ENCODE data around the gene AKAP1. TPM values are rescaled to one million over a fixed set of nuclear protein-coding genes. Genes with fewer than 3 reads are reported as not detected.

The AKAP1 gene
- total RNA-seq, 1 experiment from 2014 or later, result 34.9 TPM

GRCh38 chr17:57084361-57084801 lies 665 bp upstream of the AKAP1 start:
- Histone ChIP-seq H2AFZ (peak overlapping the region; percentile 99), H3K36me3 (ENCODE audit: low read depth) (no peaks in the 10 kb centered on the region), H3K27ac (peak overlapping the region; percentile 64), H3K9me3 (ENCODE audit: insufficient read depth, low read depth) (no peaks in the 10 kb centered on the region), H3K4me1 (replicated peaks; ENCODE audit: insufficient read depth) (peaks cover 22% of the 10 kb centered on the region), H3K4me2 (peak overlapping the region; percentile 97), H4K20me1 (ENCODE audit: insufficient read depth) (peaks cover 21% of the 10 kb centered on the region), H3K9me2 (ENCODE audit: insufficient read depth) (no peaks in the 10 kb centered on the region), H3F3A (ENCODE audit: insufficient read depth, low read depth) (peaks cover 11% of the 10 kb centered on the region; the same call in 1 of the 2 replicates), H3K79me2 (ENCODE audit: low read depth) (peaks cover 46% of the 10 kb centered on the region), H3K4me3 (peak overlapping the region; percentile 91), H3K27me3 (ENCODE audit: insufficient read depth, low read depth) (no peaks in the 10 kb centered on the region)
- intact Hi-C loops (cut with micrococcal nuclease; ENCODE audit: unreplicated experiment), result loop anchor here (10.0 kb wide), 1 partner anchor 390 kb away; no protein-coding TSS in a partner anchor
- TF ChIP-seq CTCF (conservative IDR thresholded peaks at IDR 0.05), result no peak
- BruUV-seq (replicated peaks), result TSS peak; percentile 84
- DNase-seq, result peak in 1 of 2 experiments; percentile 55
- POLR2A ChIA-PET (ENCODE audit: unreplicated experiment), result no interaction called here
- CTCF ChIA-PET, result interaction anchor here (0.6 to 1.0 kb wide), 2 partner anchors 37 to 74 kb away, joined by 3 read pairs; no protein-coding TSS in a partner anchor

DNA sequence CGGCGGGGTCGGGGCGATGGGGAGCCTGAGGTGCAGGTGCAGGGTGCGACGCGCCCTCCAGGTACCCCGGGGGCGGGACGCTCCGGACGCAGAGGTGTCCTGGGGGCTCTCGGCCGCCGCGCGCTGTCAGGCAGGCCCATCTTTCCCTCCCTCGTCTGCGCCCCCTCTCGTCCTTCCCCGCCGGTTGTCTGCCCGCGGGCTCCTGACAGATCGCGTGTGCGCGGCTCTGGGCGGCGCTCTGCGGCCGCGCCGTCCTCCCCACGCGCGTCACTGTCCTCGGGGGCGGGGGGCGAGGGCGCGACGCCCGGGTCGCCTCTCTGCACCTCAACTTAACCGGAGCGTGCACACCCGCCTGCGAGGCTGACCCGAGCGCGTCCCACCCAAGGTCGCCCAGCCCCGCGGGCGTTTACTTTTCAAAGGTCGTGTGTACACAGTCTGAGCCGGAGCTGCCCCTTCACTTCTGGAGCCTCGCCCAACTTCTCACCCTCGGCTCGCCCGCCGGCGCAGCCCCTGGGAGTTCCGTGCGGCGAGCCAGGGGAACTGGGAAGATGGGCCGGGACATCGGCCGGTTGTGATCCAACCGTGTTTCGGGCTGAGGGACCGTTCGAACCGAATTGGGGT lies 512 bp downstream of the AKAP1 start:
- peaks cover 33% of the 10 kb centered on the region for H4K20me1 ChIP-seq (ENCODE audit: insufficient read depth)
- peak overlapping the region; percentile 90 for H3K4me2 ChIP-seq

More for the DNA sequence above, 512 bp downstream of the AKAP1 start:
- Histone ChIP-seq H2AFZ (peak overlapping the region; percentile 89), H3K9me2 (ENCODE audit: insufficient read depth) (no peaks in the 10 kb centered on the region), H3F3A (ENCODE audit: insufficient read depth, low read depth) (peaks cover 13% of the 10 kb centered on the region; the same call in 1 of the 2 replicates), H3K27me3 (ENCODE audit: insufficient read depth, low read depth) (no peaks in the 10 kb centered on the region), H3K36me3 (ENCODE audit: low read depth) (no peaks in the 10 kb centered on the region), H3K4me3 (peak overlapping the region; percentile 91), H3K9me3 (ENCODE audit: insufficient read depth, low read depth) (no peaks in the 10 kb centered on the region), H3K4me1 (replicated peaks; ENCODE audit: insufficient read depth) (peaks cover 32% of the 10 kb centered on the region), H3K27ac (0 out of 2 replicates have a peak overlapping the region, but pooled peaks have one; percentile 26), H3K79me2 (ENCODE audit: low read depth) (peaks cover 58% of the 10 kb centered on the region)
- BruUV-seq (replicated peaks), result no TSS peak
- ChIA-PET CTCF (no interaction called here), POLR2A (ENCODE audit: unreplicated experiment) (no interaction called here)
- peak; percentile 44 to 60 for DNase-seq
- no peak; the same call in 1 of the 2 replicates for TF ChIP-seq CTCF (conservative IDR thresholded peaks at IDR 0.05)
- TF ChIP-seq EZH2 (IDR thresholded peaks at IDR 0.05; ENCODE audit: low read depth), result no peak
- intact Hi-C loops (cut with micrococcal nuclease; ENCODE audit: unreplicated experiment), result loop anchor here (1.0 to 10.0 kb wide), 2 partner anchors 69 to 391 kb away; no protein-coding TSS in a partner anchor

Measured in PC-9 (cell line).